SK-N-SH (cell line): ENCODE measurements around the gene DNAH7.

Source experiments
- CHD2 ChIP-seq: fragments of 150-350 bp; IDR thresholded peaks from 2 replicates; pipeline ENCODE4 v1.6.1; 2018; ENCODE audit warnings: low read length; ENCODE audit not compliant: partially characterized antibody
- CTCF ChIP-seq: fragments of 200-600 bp; sonication (generic); IDR thresholded peaks from 2 replicates; pipeline ENCODE4 v1.6.1; 2017; ENCODE audit warnings: antibody characterized with exemption, mild to moderate bottlenecking, moderate library complexity
- ELF1 ChIP-seq: IDR thresholded peaks from 2 replicates; pipeline ENCODE4 v1.4.0; 2012
- EZH2phosphoT487 ChIP-seq: fragments of 200-600 bp; sonication (generic); IDR thresholded peaks from 2 replicates; pipeline ENCODE4 v1.6.1; 2017; ENCODE audit warnings: low read depth, mixed run types, mild to moderate bottlenecking, antibody characterized with exemption, moderate library complexity, borderline replicate concordance
- FOXM1 ChIP-seq: IDR thresholded peaks from 2 replicates; pipeline ENCODE4 v1.4.0; 2012; ENCODE audit warnings: low read depth, mild to moderate bottlenecking
- POLR2AphosphoS5 ChIP-seq: IDR thresholded peaks from 2 replicates; pipeline ENCODE4 v1.6.1; 2012; ENCODE audit warnings: low read depth, low read length
- RAD21 ChIP-seq: IDR thresholded peaks from 2 replicates; pipeline ENCODE4 v1.6.1; 2012; ENCODE audit warnings: mild to moderate bottlenecking, low read length
- RFX5 ChIP-seq: IDR thresholded peaks from 2 replicates; pipeline ENCODE4 v1.6.1; 2012; ENCODE audit warnings: mild to moderate bottlenecking, improper control_type of control experiment, low read length
- SMC3 ChIP-seq: IDR thresholded peaks from 2 replicates; pipeline ENCODE4 v1.6.1; 2012; ENCODE audit warnings: low read depth, low read length, improper control_type of control experiment

DNA sequence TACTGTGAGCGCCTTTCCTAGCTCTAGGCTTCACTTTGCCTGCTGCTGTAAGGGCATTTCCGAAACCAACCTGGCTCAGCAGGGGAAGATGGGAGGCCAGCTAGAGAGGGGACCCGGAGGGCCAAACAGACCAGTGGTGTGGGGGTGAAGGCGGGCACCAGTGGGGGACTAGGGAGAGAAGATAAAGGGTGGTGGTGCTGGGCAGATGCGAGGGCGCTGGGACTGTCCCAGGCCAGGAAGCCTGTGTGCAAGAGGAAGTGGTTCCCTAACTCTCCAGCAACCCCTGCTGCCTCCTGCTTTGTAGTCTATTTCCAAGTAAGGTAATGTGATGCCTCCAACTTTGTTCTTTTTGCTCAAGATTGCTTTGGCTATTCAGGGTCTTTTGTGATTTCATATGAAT is 73.1 kb downstream of the DNAH7 start:
- TF ChIP-seq SMC3 (no peak), ELF1 (no peak), CTCF (no peak), EZH2phosphoT487 (no peak), CHD2 (no peak), FOXM1 (no peak), RFX5 (no peak), RAD21 (no peak), POLR2AphosphoS5 (no peak)
